Hematopoietic multipotent progenitor cell treated with erythropoietin and hydrocortisone succinate and interleukin-3 and kit ligand, for 6 days (in vitro differentiated cells): ENCODE data around the gene SRGAP2B.
A peak's percentile ranks its signal among the peaks of the same experiment; 100 is the strongest.
"Not testable (repeated sequence)": the region's sequence is repeated elsewhere in the genome, so short reads cannot be mapped to it uniquely, and the experiment has no call there.

Source experiments
- DNase-seq: peaks from one replicate; pipeline ENCODE4 v3.0.0-alpha.2; 2015

Gene SRGAP2B

GRCh38 chr1:144995833-144996410 lies 99.2 kb downstream of the SRGAP2B start:
- not testable (repeated sequence) for DNase-seq

DNA sequence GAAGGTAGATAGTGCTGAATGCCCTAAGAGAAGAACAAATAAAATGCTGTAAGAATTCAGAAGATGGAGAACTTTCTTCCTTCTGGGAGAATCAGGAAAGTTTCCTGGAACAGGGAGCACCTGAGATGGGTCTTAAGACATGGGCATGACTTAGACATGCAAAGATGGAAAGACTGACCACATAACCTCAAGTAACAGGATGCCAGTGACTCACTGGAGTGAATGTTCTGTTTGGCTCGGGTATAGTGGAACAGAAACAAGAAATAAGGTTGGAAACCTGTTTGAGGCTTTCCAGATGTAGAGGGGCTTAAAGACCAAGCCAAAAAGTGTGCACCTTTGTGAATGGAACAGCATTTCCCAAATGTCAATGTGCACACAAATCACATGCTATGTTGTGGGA lies 102.2 kb downstream of the SRGAP2B start:
- DNase-seq, result peak; percentile 0

GRCh38 chr1:144990611-144991010 lies 104.5 kb downstream of the SRGAP2B start:
- not testable (repeated sequence) for DNase-seq

DNA sequence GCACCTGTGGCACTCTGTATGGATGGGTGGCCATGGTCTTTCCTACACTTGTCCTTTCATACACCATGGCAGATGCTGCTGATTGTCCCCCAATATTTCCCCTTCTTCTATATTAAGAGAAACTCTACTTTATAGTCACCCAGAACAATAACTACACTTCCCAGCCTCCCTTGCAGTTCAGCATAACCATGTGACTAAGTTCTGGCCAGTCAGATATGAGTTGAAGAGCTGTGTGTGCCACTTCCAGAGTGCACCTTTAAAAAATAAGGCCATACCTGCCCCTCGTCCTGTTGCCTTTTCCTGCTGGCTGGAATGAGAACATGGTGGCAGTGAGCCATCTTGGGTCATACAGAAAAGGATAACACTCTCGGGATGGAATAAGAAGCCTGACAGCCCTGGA lies 108.0 kb downstream of the SRGAP2B start:
- not testable (repeated sequence) for DNase-seq

GRCh38 chr1:144986171-144986860 lies 108.8 kb downstream of the SRGAP2B start:
- DNase-seq, result not testable (repeated sequence)

DNA sequence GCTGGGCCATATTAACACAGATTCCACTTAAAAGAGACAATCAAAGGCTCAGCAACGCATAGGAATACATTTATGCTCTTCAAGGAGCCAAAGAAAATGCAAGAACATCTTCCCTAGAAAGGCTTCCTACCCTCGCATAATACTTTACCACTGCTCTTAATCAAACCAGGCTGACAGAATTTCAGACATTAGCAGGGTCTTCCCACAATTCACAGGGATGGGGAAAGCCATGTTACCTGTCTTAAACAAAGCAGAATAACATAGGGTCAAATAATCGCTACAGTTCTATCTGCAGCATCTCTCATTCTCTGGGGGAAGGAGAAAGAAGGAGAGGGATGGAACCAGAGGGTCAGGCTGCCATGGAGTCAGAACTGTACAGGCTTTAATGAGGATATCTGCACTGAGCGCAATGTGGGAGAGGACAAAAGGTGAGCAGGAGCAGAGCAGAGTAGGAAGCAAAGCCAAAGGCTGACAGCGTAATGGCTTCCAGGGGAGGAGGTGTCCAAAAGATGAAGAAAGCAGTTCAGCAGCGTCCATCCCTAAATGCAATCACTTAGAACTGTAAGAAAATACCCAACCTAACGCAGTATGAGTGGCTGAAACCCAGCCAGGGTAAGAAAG lies 109.5 kb downstream of the SRGAP2B start:
- DNase-seq, result not testable (repeated sequence)

GRCh38 chr1:144982802-144983525 lies 112.2 kb downstream of the SRGAP2B start:
- not testable (repeated sequence) for DNase-seq

- not testable (repeated sequence) for DNase-seq
These were observed 114.0 kb downstream of the SRGAP2B start for GRCh38 chr1:144981157-144981556.

GRCh38 chr1:144979960-144980595 lies 115.0 kb downstream of the SRGAP2B start:
- DNase-seq, result not testable (repeated sequence)

GRCh38 chr1:144977856-144978255 lies 117.3 kb downstream of the SRGAP2B start:
- not testable (repeated sequence) for DNase-seq

GRCh38 chr1:144971936-144972335 lies 123.2 kb downstream of the SRGAP2B start:
- DNase-seq, result not testable (repeated sequence)

GRCh38 chr1:144966488-144966887 lies 128.6 kb downstream of the SRGAP2B start:
- not testable (repeated sequence) for DNase-seq

GRCh38 chr1:144964765-144965164 lies 130.4 kb downstream of the SRGAP2B start:
- DNase-seq, result not testable (repeated sequence)

DNA sequence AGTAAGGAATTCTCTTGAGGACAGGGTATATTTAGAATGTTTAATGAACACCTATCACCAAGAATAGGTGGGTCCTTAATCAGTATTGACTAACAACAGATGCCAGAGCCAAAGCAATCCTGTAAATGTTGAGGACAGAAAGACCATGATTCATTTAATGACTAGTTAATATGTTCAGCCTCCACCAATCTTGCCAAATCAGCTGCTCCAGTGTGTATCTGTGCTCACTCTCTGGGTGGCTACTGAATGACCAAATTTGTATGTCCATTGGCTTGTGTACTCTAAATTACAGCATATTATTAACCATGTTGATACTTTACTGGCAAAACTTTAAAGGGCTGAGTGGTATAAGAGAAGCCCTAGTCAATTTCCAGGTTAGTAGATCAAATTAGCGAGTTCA lies 130.9 kb downstream of the SRGAP2B start:
- DNase-seq, result not testable (repeated sequence)

DNA sequence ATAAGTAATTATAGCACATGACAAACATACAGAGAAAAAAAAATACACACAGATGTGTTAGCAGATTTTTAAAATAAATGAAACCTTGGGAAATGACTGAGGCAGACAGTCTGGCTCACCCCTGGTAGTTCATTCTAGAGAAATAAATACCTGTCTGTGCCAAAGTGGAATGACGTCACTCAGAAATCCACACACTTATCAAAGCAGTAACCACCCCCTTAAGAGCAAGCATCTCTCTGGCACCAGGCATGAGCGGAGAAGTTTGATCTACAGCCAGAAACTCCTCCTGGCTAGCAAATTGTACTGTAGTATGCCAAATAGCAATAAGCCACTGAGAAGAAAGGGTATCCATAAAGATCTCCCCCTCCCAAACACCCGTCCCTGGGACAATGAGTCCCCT lies 131.6 kb downstream of the SRGAP2B start:
- not testable (repeated sequence) for DNase-seq

- not testable (repeated sequence) for DNase-seq
These were observed 133.2 kb downstream of the SRGAP2B start for GRCh38 chr1:144961604-144962583.

GRCh38 chr1:144960929-144961488 lies 134.1 kb downstream of the SRGAP2B start:
- not testable (repeated sequence) for DNase-seq

GRCh38 chr1:144948390-144948789 lies 146.7 kb downstream of the SRGAP2B start:
- DNase-seq, result not testable (repeated sequence)

DNA sequence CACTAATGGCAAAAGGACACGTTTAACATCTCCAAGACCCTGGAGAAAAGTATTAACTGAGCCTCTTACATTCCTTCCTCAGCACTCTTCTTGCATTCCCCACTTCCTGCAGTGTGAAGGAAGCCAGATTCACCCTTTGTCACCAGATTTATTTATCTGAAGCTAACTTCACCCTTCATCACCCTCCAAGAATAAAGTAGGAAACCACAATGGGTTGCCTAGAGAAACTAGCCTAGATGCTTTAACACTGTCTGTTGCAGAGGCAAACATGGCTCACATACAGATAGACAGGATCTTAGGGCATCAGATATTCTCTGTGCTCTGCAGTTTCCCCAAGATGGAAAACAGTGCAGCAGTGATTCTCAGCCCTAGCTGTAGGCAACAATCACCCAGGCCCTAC lies 147.6 kb downstream of the SRGAP2B start:
- not testable (repeated sequence) for DNase-seq

GRCh38 chr1:144946525-144947480 lies 148.3 kb downstream of the SRGAP2B start:
- not testable (repeated sequence) for DNase-seq
